ENCODE data around the gene ATPAF1. TPM values are rescaled to one million over a fixed set of nuclear protein-coding genes. Genes with fewer than 3 reads are reported as not detected.

ATPAF1 gene
- total and polyA plus RNA-seq, 2 experiments from 2014 or later: 46.3 to 66.3 TPM

- H3K36me3 ChIP-seq (ENCODE audit: low read depth): peaks cover 24% of the 10 kb centered on the region
- no peak for TF ChIP-seq EZH2phosphoT487 (IDR thresholded peaks at IDR 0.05; ENCODE audit: insufficient read depth, low read depth)
- in situ Hi-C loops (cut with MboI): no loop called here
- peaks cover 23% of the 10 kb centered on the region for H3F3A ChIP-seq (ENCODE audit: insufficient read depth)
- 95 to 96% methylated on average over 3 of the region's 3 CpGs for WGBS, 2 experiments (ENCODE audit: low coverage in 1 of 2, low lambda C conversion rate in 2 of 2, missing lambda C conversion rate in 2 of 2)
- no peaks in the 10 kb centered on the region for H3K9me2 ChIP-seq (ENCODE audit: insufficient read depth)
- no peaks in the 10 kb centered on the region for H3K27me3 ChIP-seq (replicated peaks; ENCODE audit: insufficient read depth)
- H3K4me3 ChIP-seq: no peak overlapping the region
- peaks cover 3% of the 10 kb centered on the region for H3K9me3 ChIP-seq (ENCODE audit: low read depth)
- peaks cover 23% of the 10 kb centered on the region for H3K4me1 ChIP-seq (ENCODE audit: insufficient read depth)
- H3K79me2 ChIP-seq (ENCODE audit: insufficient read depth): no peaks in the 10 kb centered on the region
- no peak overlapping the region for H3K4me2 ChIP-seq (ENCODE audit: unreplicated experiment)
- H2AFZ ChIP-seq: no peak overlapping the region
- no peak overlapping the region for H3K27ac ChIP-seq
- H4K20me1 ChIP-seq (ENCODE audit: insufficient read depth): no peaks in the 10 kb centered on the region
- DNase-seq: no peak
- H3K9ac ChIP-seq: no peak overlapping the region
Measured at GRCh38 chr1:46650491-46650890, 17.7 kb downstream of the ATPAF1 start.

- no peak overlapping the region for H3K4me3 ChIP-seq
- peaks cover 20% of the 10 kb centered on the region for H3K36me3 ChIP-seq (ENCODE audit: low read depth)
- DNase-seq: no peak
- H3K9me3 ChIP-seq (ENCODE audit: low read depth): peaks cover 3% of the 10 kb centered on the region
- 97 to 100% methylated on average over 2 of the region's 2 CpGs for WGBS, 2 experiments (ENCODE audit: low coverage in 1 of 2, low lambda C conversion rate in 2 of 2, missing lambda C conversion rate in 2 of 2)
- TF ChIP-seq EZH2 (IDR thresholded peaks at IDR 0.05; ENCODE audit: insufficient read depth, poor library complexity, severe bottlenecking) (no peak), EZH2phosphoT487 (IDR thresholded peaks at IDR 0.05; ENCODE audit: insufficient read depth, low read depth) (no peak)
- H3K4me2 ChIP-seq (ENCODE audit: unreplicated experiment): no peak overlapping the region
- H4K20me1 ChIP-seq (ENCODE audit: insufficient read depth): no peaks in the 10 kb centered on the region
- peaks cover 23% of the 10 kb centered on the region for H3K4me1 ChIP-seq (ENCODE audit: insufficient read depth)
- in situ Hi-C loops (cut with MboI): no loop called here
- no peaks in the 10 kb centered on the region for H3K27me3 ChIP-seq (replicated peaks; ENCODE audit: insufficient read depth)
- H2AFZ ChIP-seq: no peak overlapping the region
- H3K79me2 ChIP-seq (ENCODE audit: insufficient read depth): no peaks in the 10 kb centered on the region
- peaks cover 23% of the 10 kb centered on the region for H3F3A ChIP-seq (ENCODE audit: insufficient read depth)
- no peaks in the 10 kb centered on the region for H3K9me2 ChIP-seq (ENCODE audit: insufficient read depth)
- H3K9ac ChIP-seq: no peak overlapping the region
- H3K27ac ChIP-seq: no peak overlapping the region
Measured at GRCh38 chr1:46649764-46650163, 18.4 kb downstream of the ATPAF1 start.

- H3K79me2 ChIP-seq (ENCODE audit: insufficient read depth): no peaks in the 10 kb centered on the region
- no peak overlapping the region for H3K27ac ChIP-seq
- H3K9me3 ChIP-seq (ENCODE audit: low read depth): peaks cover 3% of the 10 kb centered on the region
- in situ Hi-C loops (cut with MboI): no loop called here
- no peak overlapping the region for H2AFZ ChIP-seq
- H3K4me2 ChIP-seq (ENCODE audit: unreplicated experiment): no peak overlapping the region
- no peaks in the 10 kb centered on the region for H3K9me2 ChIP-seq (ENCODE audit: insufficient read depth)
- no peak for TF ChIP-seq EZH2 (IDR thresholded peaks at IDR 0.05; ENCODE audit: insufficient read depth, poor library complexity, severe bottlenecking)
- TF ChIP-seq EZH2phosphoT487 (IDR thresholded peaks at IDR 0.05; ENCODE audit: insufficient read depth, low read depth): no peak
- H3K9ac ChIP-seq: no peak overlapping the region
- no peak for DNase-seq
- peaks cover 20% of the 10 kb centered on the region for H3K36me3 ChIP-seq (ENCODE audit: low read depth)
- H3F3A ChIP-seq (ENCODE audit: insufficient read depth): peaks cover 29% of the 10 kb centered on the region
- H4K20me1 ChIP-seq (ENCODE audit: insufficient read depth): no peaks in the 10 kb centered on the region
- H3K4me1 ChIP-seq (ENCODE audit: insufficient read depth): peaks cover 31% of the 10 kb centered on the region
- no peaks in the 10 kb centered on the region for H3K27me3 ChIP-seq (replicated peaks; ENCODE audit: insufficient read depth)
- no peak overlapping the region for H3K4me3 ChIP-seq
- WGBS, 2 experiments (ENCODE audit: low coverage in 1 of 2, low lambda C conversion rate in 2 of 2, missing lambda C conversion rate in 2 of 2): 95 to 100% methylated on average over 3 of the region's 3 CpGs
Measured at GRCh38 chr1:46647611-46648010, 20.6 kb downstream of the ATPAF1 start.

GRCh38 chr1:46646844-46647243 lies 21.3 kb downstream of the ATPAF1 start:
- H3K27me3 ChIP-seq (replicated peaks; ENCODE audit: insufficient read depth): no peaks in the 10 kb centered on the region
- H3F3A ChIP-seq (ENCODE audit: insufficient read depth): peaks cover 29% of the 10 kb centered on the region
- TF ChIP-seq EZH2phosphoT487 (IDR thresholded peaks at IDR 0.05; ENCODE audit: insufficient read depth, low read depth) (no peak), EZH2 (IDR thresholded peaks at IDR 0.05; ENCODE audit: insufficient read depth, poor library complexity, severe bottlenecking) (no peak)
- H3K4me1 ChIP-seq (ENCODE audit: insufficient read depth): peaks cover 32% of the 10 kb centered on the region
- in situ Hi-C loops (cut with MboI): no loop called here
- H3K9me2 ChIP-seq (ENCODE audit: insufficient read depth): no peaks in the 10 kb centered on the region
- H2AFZ ChIP-seq: no peak overlapping the region
- no peak overlapping the region for H3K9ac ChIP-seq
- H3K9me3 ChIP-seq (ENCODE audit: low read depth): peaks cover 3% of the 10 kb centered on the region
- H3K36me3 ChIP-seq (ENCODE audit: low read depth): peaks cover 20% of the 10 kb centered on the region
- H3K4me3 ChIP-seq: no peak overlapping the region
- no peaks in the 10 kb centered on the region for H3K79me2 ChIP-seq (ENCODE audit: insufficient read depth)
- no peaks in the 10 kb centered on the region for H4K20me1 ChIP-seq (ENCODE audit: insufficient read depth)
- peak; percentile 47 for DNase-seq
- peak overlapping the region; percentile 26; the same call in 1 of the 2 replicates for H3K27ac ChIP-seq
- 44 to 46% methylated on average over 2 of the region's 2 CpGs for WGBS, 2 experiments (ENCODE audit: low coverage in 1 of 2, low lambda C conversion rate in 2 of 2, missing lambda C conversion rate in 2 of 2)
- no peak overlapping the region for H3K4me2 ChIP-seq (ENCODE audit: unreplicated experiment)

GRCh38 chr1:46646331-46646730 lies 21.8 kb downstream of the ATPAF1 start:
- DNase-seq: peak; percentile 19
- Histone ChIP-seq H3K4me2 (ENCODE audit: unreplicated experiment) (no peak overlapping the region), H3K4me1 (ENCODE audit: insufficient read depth) (peaks cover 32% of the 10 kb centered on the region), H4K20me1 (ENCODE audit: insufficient read depth) (no peaks in the 10 kb centered on the region), H3K9me3 (ENCODE audit: low read depth) (peaks cover 3% of the 10 kb centered on the region), H3K36me3 (ENCODE audit: low read depth) (peaks cover 20% of the 10 kb centered on the region), H3K9me2 (ENCODE audit: insufficient read depth) (no peaks in the 10 kb centered on the region), H2AFZ (no peak overlapping the region), H3K27ac (0 out of 2 replicates have a peak overlapping the region, but pooled peaks have one; percentile 26), H3K9ac (no peak overlapping the region), H3F3A (ENCODE audit: insufficient read depth) (peaks cover 29% of the 10 kb centered on the region), H3K79me2 (ENCODE audit: insufficient read depth) (no peaks in the 10 kb centered on the region), H3K27me3 (replicated peaks; ENCODE audit: insufficient read depth) (no peaks in the 10 kb centered on the region), H3K4me3 (no peak overlapping the region)
- in situ Hi-C loops (cut with MboI): no loop called here
- WGBS, 2 experiments (ENCODE audit: low coverage in 1 of 2, low lambda C conversion rate in 2 of 2, missing lambda C conversion rate in 2 of 2): 27 to 29% methylated on average over 1 of the region's 1 CpG
- TF ChIP-seq EZH2phosphoT487 (IDR thresholded peaks at IDR 0.05; ENCODE audit: insufficient read depth, low read depth) (no peak), EZH2 (IDR thresholded peaks at IDR 0.05; ENCODE audit: insufficient read depth, poor library complexity, severe bottlenecking) (no peak)

Data from GM23248 (cell line).